ENCODE results near the gene NRARP. TPM values are rescaled to one million over a fixed set of nuclear protein-coding genes. Genes with fewer than 3 reads are reported as not detected.

Gene NRARP
- total RNA-seq, 8 experiments from 2014 or later: 1.00 to 20.5 (median 3.4) TPM; not detected in 1

- in situ Hi-C loops (cut with MboI; ENCODE audit: low pct_unique_long_range_greater_than_20kb in 2 of 9, low sequenced_read_pairs in 9 of 9, unreplicated experiment in 9 of 9): loop anchor here in 2 of 9 experiments (25.0 kb wide), 2 partner anchors 125 to 150 kb away; partner anchors contain the start of genes ENTPD8 (in 1 of the 2), EXD3 (in 1 of the 2) and NOXA1 (in 1 of the 2)
- ATAC-seq (replicated peaks in 6 of 8): peak; percentile 60 to 99 (median 76)
- 0 to 100% (median 74%) methylated on average over 1 to 10 of the region's 14 CpGs; no CpG with 5 or more reads in 1 of the 10 experiments for WGBS, 10 experiments
- no peak overlapping the region for H3K4me3 ChIP-seq
- no peaks in the 10 kb centered on the region for H3K4me1 ChIP-seq (replicated peaks in 1 of 2)
- H3K27ac ChIP-seq: no peak overlapping the region
These were observed 15.1 kb downstream of the NRARP start for GRCh38 chr9:137286975-137287383.

DNA sequence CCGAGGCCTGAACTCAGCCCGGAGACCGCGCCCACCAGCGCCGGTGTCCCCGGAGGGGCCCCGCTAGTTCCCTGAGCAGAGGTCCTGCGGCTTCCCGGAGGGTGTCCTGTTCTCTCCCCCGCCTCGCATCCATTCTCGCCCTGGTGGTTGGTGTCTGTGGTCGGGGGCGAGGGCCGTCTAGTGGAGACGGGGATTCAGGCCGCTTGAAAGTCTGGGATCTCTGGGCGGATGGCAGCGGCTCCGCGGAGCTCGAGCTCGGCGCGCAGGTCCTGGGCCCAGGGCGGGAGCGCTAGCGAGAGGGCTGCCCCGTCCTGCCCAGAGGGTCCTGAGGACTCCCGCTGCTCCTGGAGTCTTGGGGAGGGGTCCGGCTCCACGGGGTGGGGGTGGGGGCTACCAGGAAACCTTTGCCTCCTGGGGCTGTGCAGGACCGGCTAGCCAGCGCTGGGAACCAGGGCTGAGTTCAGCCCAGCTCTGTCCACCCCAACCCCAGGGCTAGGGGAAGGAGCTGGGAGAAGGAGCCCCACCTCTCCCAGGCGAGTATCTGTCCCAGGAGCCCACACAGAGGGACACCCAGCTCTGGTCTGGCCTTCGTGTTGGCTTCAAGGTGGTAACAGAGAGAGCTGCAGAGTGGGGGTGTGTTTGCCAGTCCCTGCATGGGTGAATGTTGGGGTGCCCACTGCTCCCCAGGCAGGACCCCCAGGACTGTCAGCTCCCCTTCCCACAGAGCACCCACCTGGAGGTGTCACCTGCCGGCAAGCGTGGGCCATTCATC, 20.5 kb downstream of the NRARP start:
- peak overlapping the region in 1 of 5 donors; percentile 3 for H3K4me3 ChIP-seq
- H3K27ac ChIP-seq: no peak overlapping the region
- 20% methylated on average over 2 of the region's 39 CpGs; no CpG with 5 or more reads in 9 of the 10 experiments for WGBS, 10 experiments
- peak in 6 of 8 experiments; percentile 1 to 25 (median 21) for ATAC-seq (replicated peaks in 6 of 8)
- H3K4me1 ChIP-seq (replicated peaks in 1 of 2): peaks cover 8 to 12% of the 10 kb centered on the region in 2 donors
- in situ Hi-C loops (cut with MboI; ENCODE audit: low pct_unique_long_range_greater_than_20kb in 2 of 9, low sequenced_read_pairs in 9 of 9, unreplicated experiment in 9 of 9): loop anchor here in 2 of 9 experiments (25.0 kb wide), 2 partner anchors 131 to 156 kb away; partner anchors contain the start of genes ENTPD8 (in 1 of the 2), EXD3 (in 1 of the 2) and NOXA1 (in 1 of the 2)

GRCh38 chr9:137280474-137281344, 21.4 kb downstream of the NRARP start:
- in situ Hi-C loops (cut with MboI; ENCODE audit: low pct_unique_long_range_greater_than_20kb in 2 of 9, low sequenced_read_pairs in 9 of 9, unreplicated experiment in 9 of 9): loop anchor here in 2 of 9 experiments (25.0 kb wide), 2 partner anchors 132 to 157 kb away; partner anchors contain the start of genes ENTPD8 (in 1 of the 2), EXD3 (in 1 of the 2) and NOXA1 (in 1 of the 2)
- ATAC-seq (replicated peaks in 6 of 8): peak in 7 of 8 experiments; percentile 2 to 50 (median 31)
- H3K4me1 ChIP-seq (replicated peaks in 1 of 2): peaks cover 12 to 17% of the 10 kb centered on the region in 2 donors
- H3K4me3 ChIP-seq: peak overlapping the region in 2 of 5 donors; percentile 2 to 3
- 6% methylated on average over 9 of the region's 85 CpGs; no CpG with 5 or more reads in 9 of the 10 experiments for WGBS, 10 experiments
- no peak overlapping the region for H3K27ac ChIP-seq

DNA sequence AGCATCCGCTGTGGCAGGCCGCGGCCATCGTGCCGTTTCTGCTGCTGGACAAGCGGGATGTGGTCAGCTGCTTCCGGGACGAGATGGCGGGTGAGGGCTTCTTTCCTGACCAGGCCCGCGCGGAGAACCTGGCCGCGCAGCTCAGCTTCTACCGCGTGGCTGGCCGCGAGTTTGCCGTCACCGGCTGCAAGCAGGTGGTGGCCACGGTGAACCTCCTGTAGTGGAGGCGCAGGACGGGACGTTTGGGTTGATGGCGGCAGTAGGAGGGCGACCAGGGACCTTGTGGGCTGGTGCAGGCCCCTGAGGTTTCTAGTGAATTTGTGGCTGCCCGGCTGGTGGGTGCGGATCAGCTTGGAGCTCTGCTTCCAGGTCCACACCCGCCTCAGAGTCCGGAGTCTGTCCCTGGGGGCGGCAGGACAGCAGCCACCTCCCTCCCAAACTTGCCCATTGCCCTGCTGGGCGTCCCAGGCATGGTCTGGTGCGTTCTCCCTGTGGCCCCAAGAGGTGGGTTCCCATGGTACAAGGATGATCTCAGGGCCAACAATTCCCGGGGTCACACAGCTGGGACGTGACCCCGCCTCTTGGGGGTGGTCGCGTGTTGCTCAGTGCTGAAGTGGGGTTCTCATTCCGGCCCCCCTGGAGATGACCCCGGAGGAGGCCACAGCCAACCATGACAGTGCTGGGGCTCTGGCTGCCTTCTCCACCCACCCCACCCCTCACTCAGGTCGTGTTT, 22.2 kb downstream of the NRARP start:
- in situ Hi-C loops (cut with MboI; ENCODE audit: low pct_unique_long_range_greater_than_20kb in 2 of 9, low sequenced_read_pairs in 9 of 9, unreplicated experiment in 9 of 9): loop anchor here in 2 of 9 experiments (25.0 kb wide), 2 partner anchors 132 to 157 kb away; partner anchors contain the start of genes ENTPD8 (in 1 of the 2), EXD3 (in 1 of the 2) and NOXA1 (in 1 of the 2)

DNA sequence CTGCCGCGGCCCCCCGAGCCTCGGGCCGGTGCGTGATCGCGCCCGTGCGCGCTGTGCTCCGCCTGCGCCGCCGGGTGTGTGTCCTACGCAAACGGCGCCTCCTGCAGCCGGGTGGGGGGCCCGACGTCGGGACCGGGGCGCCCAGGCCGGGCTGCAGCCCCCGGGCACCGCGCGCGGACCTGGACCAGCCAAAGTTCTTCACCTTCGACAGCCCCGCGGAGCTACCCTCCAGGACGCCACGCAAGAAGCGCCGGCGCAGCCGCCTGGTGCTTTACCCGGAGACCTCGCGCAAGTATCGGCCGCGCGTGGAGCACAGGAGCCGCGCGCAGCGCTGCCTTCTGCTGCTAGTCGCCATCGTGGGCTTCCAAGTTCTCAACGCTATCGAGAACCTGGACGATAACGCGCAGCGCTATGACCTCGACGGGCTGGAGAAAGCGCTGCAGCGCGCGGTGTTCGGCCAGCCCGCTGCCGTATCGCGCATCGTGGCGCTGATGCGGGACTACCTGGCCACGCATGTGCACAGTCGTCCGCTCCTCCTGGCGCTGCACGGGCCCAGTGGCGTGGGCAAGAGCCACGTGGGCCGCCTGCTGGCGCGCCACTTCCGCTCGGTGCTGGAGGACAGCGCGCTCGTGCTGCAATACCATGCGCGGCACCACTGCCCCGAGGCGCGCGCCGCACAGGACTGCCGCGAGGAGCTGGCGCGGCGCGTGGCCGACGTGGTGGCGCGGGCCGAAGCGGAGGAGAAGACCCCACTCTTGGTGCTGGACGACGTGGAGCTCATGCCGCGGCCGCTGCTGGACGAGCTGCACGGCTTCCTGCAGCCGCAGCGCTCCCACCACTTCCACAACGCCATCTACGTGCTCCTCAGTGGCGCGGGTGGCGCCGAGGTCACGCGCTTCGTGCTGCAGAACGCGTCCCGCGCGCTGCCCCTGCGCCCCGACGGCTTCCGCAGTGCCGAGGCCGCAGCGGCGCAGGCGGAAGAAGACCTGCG, 23.1 kb downstream of the NRARP start:
- whole genome bisulfite sequencing, 10 experiments: 86 to 100% (median 98%) methylated on average over 4 to 40 of the region's 139 CpGs; no CpG with 5 or more reads in 5 of the 10 experiments
- peak in 1 of 8 experiments; percentile 0 for ATAC-seq (replicated peaks in 6 of 8)
- no peak overlapping the region for H3K4me3 ChIP-seq
- peaks cover 12 to 17% of the 10 kb centered on the region in 2 donors for H3K4me1 ChIP-seq (replicated peaks in 1 of 2)
- H3K27ac ChIP-seq: no peak overlapping the region
- in situ Hi-C loops (cut with MboI; ENCODE audit: low pct_unique_long_range_greater_than_20kb in 2 of 9, low sequenced_read_pairs in 9 of 9, unreplicated experiment in 9 of 9): loop anchor here in 2 of 9 experiments (25.0 kb wide), 2 partner anchors 133 to 158 kb away; partner anchors contain the start of genes ENTPD8 (in 1 of the 2), EXD3 (in 1 of the 2) and NOXA1 (in 1 of the 2)

More for the DNA sequence above, 22.2 kb downstream of the NRARP start:
- 30 to 100% (median 81%) methylated on average over 2 to 11 of the region's 41 CpGs; no CpG with 5 or more reads in 6 of the 10 experiments for WGBS, 10 experiments
- H3K4me1 ChIP-seq (replicated peaks in 1 of 2): peaks cover 12 to 17% of the 10 kb centered on the region in 2 donors
- H3K4me3 ChIP-seq: no peak overlapping the region
- no peak for ATAC-seq (replicated peaks in 6 of 8)
- H3K27ac ChIP-seq: no peak overlapping the region

GRCh38 chr9:137278061-137278701, 23.9 kb downstream of the NRARP start:
- ATAC-seq (replicated peaks in 6 of 8): peak in 4 of 8 experiments; percentile 1 to 28 (median 15)
- in situ Hi-C loops (cut with MboI; ENCODE audit: low pct_unique_long_range_greater_than_20kb in 2 of 9, low sequenced_read_pairs in 9 of 9, unreplicated experiment in 9 of 9): loop anchor here in 2 of 9 experiments (25.0 kb wide), 2 partner anchors 134 to 159 kb away; partner anchors contain the start of genes ENTPD8 (in 1 of the 2), EXD3 (in 1 of the 2) and NOXA1 (in 1 of the 2)
- no CpG with 5 or more reads among the region's 54 CpGs for WGBS, 10 experiments
- H3K4me1 ChIP-seq (replicated peaks in 1 of 2): peaks cover 12 to 17% of the 10 kb centered on the region in 2 donors
- no peak overlapping the region for H3K27ac ChIP-seq
- H3K4me3 ChIP-seq: no peak overlapping the region

GRCh38 chr9:137277329-137278041, 24.6 kb downstream of the NRARP start, which contains the start of gene TOR4A:
Gene TOR4A (plus strand): TSS chr9:137277726. CDS start chr9:137278690, 964 bp downstream.
- H3K4me3 ChIP-seq: no peak within 1 kb of the TSS
- in situ Hi-C loops (cut with MboI; ENCODE audit: low pct_unique_long_range_greater_than_20kb in 2 of 9, low sequenced_read_pairs in 9 of 9, unreplicated experiment in 9 of 9): loop anchor here in 2 of 9 experiments (25.0 kb wide), 2 partner anchors 135 to 160 kb away; partner anchors contain the start of genes ENTPD8 (in 1 of the 2), EXD3 (in 1 of the 2) and NOXA1 (in 1 of the 2)
- peak; percentile 24 to 84 (median 52) for ATAC-seq (replicated peaks in 6 of 8)
- H3K4me1 ChIP-seq (replicated peaks in 1 of 2): peaks cover 12 to 17% of the 10 kb centered on the region in 2 donors
- 40 to 80% methylated on average over 1 to 2 of the region's 25 CpGs; no CpG with 5 or more reads in 8 of the 10 experiments for WGBS, 10 experiments
- peak within 1 kb of the TSS in 1 of 2 donors; percentile 6 for H3K27ac ChIP-seq

DNA sequence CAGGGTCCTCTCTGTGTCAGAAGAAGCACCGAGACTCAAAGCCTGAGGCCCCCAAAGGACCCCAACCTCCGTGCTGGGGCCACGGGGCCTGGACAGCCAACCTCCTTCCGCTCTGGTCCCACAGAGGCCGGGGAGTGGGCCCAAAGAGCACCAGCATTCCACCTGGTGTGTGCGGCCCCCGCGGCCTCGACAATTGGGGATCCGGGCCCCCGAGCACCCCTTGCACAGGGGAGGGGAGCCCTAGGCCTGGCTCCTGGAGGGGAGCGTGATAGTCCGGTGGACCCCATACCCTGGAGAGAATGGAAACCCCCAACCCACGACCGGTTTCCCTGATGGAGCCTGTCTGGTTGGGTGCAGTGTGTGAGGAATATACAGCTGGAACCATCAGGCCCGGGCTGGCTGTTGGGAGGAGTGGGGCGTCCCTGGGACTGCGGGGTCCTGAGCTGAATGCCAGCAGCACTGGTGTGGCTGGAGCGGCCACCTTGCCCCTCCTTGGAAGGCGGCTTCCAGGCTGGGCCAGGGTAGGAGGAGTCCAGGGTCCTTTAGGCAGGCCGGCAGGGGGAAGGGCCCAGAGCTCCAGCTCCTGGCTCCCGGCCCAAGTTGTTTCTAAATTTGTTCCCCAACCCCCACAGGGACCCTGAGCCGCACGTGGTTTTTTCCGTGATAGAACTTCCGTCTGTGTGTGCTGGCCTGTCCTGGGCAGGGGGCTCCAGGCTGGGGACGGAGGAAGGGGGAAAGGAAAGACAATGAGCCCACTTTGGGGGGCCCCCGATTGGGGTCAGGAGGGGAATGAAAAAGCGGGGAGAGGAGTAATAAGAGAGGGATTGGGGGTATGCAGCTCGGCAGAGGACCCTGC, 25.4 kb downstream of the NRARP start:
- 8 to 90% (median 51%) methylated on average over 2 to 5 of the region's 30 CpGs; no CpG with 5 or more reads in 7 of the 10 experiments for WGBS, 10 experiments
- in situ Hi-C loops (cut with MboI; ENCODE audit: low pct_unique_long_range_greater_than_20kb in 2 of 9, low sequenced_read_pairs in 9 of 9, unreplicated experiment in 9 of 9): loop anchor here in 2 of 9 experiments (25.0 kb wide), 2 partner anchors 136 to 161 kb away; partner anchors contain the start of genes ENTPD8 (in 1 of the 2), EXD3 (in 1 of the 2) and NOXA1 (in 1 of the 2)
- Histone ChIP-seq H3K4me1 (replicated peaks in 1 of 2) (peaks cover 12 to 17% of the 10 kb centered on the region in 2 donors), H3K4me3 (no peak overlapping the region), H3K27ac (peak overlapping the region in 1 of 2 donors; percentile 6)
- ATAC-seq (replicated peaks in 6 of 8): peak; percentile 8 to 53 (median 32)
